Prostate gland (tissue), 2 donors: ENCODE data around the gene DNM3.

Source experiments
- CTCF ChIP-seq, 4 experiments: fragments of 200-600 bp in 2 of 4; fragments of 450-650 bp in 2 of 4; sonication (generic) in 2 of 4; IDR thresholded peaks; 1 replicate in 3 of 4; 2 replicates in 1 of 4; pipeline ENCODE4 v1.5.1; 2016 to 2019; ENCODE audit warnings: antibody characterized with exemption in 4 of 4, mild to moderate bottlenecking in 2 of 4, moderate library complexity in 2 of 4
- POLR2A ChIP-seq: fragments of 450-650 bp; IDR thresholded peaks from one replicate; pipeline ENCODE4 v1.6.1; 2016; ENCODE audit warnings: antibody characterized with exemption, mild to moderate bottlenecking
- POLR2AphosphoS5 ChIP-seq: sonication (generic); formaldehyde crosslinking; IDR thresholded peaks from one replicate; pipeline ENCODE4 v1.6.1; 2017; ENCODE audit warnings: antibody characterized with exemption

- TF ChIP-seq CTCF (IDR thresholded peaks at IDR 0.05): no peak
- TF ChIP-seq POLR2A: no peak
- TF ChIP-seq POLR2AphosphoS5: no peak
Observed at GRCh38 chr1:171909711-171910110, 68.4 kb downstream of the DNM3 start.
